Mesodermal cell (in vitro differentiated cells): ENCODE measurements around the gene NMNAT2.

Source experiments
- H3K27ac ChIP-seq: 2 replicates; pipeline ENCODE4 v1.7.0; 2013; ENCODE audit warnings: mild to moderate bottlenecking, low read depth, low read length, moderate library complexity; ENCODE audit not compliant: severe bottlenecking
- H3K36me3 ChIP-seq: 2 replicates; pipeline ENCODE4 v1.7.1; 2013; ENCODE audit warnings: mild to moderate bottlenecking, low read length, moderate library complexity; ENCODE audit not compliant: control insufficient read depth, insufficient read depth
- H3K4me1 ChIP-seq: one replicate; pipeline ENCODE4 v1.7.1; 2013; ENCODE audit warnings: mild to moderate bottlenecking, low read length; ENCODE audit not compliant: insufficient read depth, control insufficient read depth, poor library complexity, severe bottlenecking
- H3K4me3 ChIP-seq: 2 replicates; pipeline ENCODE4 v1.7.0; 2013; ENCODE audit warnings: low read length, control low read depth, mild to moderate bottlenecking; ENCODE audit not compliant: insufficient read depth, poor library complexity, severe bottlenecking; ENCODE audit errors: extremely low read depth
- H3K9me3 ChIP-seq: 2 replicates; pipeline ENCODE4 v1.7.1; 2013; ENCODE audit warnings: mild to moderate bottlenecking, low read length, moderate library complexity; ENCODE audit not compliant: control insufficient read depth
- WGBS, 2 experiments: methylation state at CpG; one replicate each; pipeline ENCODE4 v1.1.5; 2013; ENCODE audit warnings: missing lambda C conversion rate in 2 of 2; ENCODE audit not compliant: insufficient coverage in 2 of 2; 5-methylcytosine and 5-hydroxymethylcytosine counted together

NMNAT2 gene

GRCh38 chr1:183226963-183227362, 191.2 kb downstream of the NMNAT2 start:
- Histone ChIP-seq H3K4me1 (peaks cover 10% of the 10 kb centered on the region), H3K9me3 (no peaks in the 10 kb centered on the region), H3K4me3 (no peak overlapping the region), H3K36me3 (no peaks in the 10 kb centered on the region), H3K27ac (no peak overlapping the region)
- 74 to 75% methylated on average over 2 to 4 of the region's 4 CpGs for WGBS, 2 experiments

DNA sequence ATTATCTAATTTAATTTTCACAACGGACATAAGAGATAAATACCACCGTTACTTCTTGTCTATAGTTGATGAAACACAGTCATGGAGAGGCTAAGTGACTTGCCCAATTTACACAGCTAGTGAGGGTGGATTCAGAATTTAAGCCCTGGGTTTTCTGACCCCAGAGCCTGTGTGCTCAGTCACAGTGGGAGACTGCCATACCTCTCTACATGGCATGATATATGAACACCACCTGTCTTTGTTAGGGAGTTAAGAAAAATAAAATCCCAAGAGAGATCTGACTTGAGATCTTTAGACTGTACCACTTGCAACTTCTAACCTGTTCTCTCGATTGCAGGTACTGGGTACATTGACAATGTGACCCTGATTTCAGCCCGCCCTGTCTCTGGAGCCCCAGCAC, 191.8 kb downstream of the NMNAT2 start:
- Histone ChIP-seq H3K27ac (no peak overlapping the region), H3K4me3 (no peak overlapping the region), H3K9me3 (no peaks in the 10 kb centered on the region), H3K36me3 (no peaks in the 10 kb centered on the region), H3K4me1 (peaks cover 10% of the 10 kb centered on the region)
- WGBS, 2 experiments = 92 to 100% methylated on average over 2 of the region's 4 CpGs

GRCh38 chr1:183223467-183223866, 194.7 kb downstream of the NMNAT2 start:
- Histone ChIP-seq H3K27ac (no peak overlapping the region), H3K4me3 (no peak overlapping the region), H3K9me3 (no peaks in the 10 kb centered on the region), H3K36me3 (no peaks in the 10 kb centered on the region), H3K4me1 (no peaks in the 10 kb centered on the region)
- WGBS, 2 experiments = 73 to 77% methylated on average over 3 of the region's 3 CpGs

DNA sequence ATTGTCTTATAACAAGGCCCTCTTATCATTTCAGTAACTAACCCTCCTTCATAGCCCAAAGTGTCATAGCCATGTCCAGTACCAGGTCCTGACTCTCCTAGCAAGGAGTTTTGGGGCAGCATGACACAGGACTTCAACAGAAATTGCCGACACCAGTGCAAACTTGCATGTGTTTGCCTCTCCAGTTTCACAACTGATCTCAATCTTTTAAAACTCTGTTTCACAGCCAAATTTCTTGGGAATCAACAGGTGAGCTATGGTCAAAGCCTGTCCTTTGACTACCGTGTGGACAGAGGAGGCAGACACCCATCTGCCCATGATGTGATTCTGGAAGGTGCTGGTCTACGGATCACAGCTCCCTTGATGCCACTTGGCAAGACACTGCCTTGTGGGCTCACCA, 195.3 kb downstream of the NMNAT2 start:
- Histone ChIP-seq H3K27ac (no peak overlapping the region), H3K36me3 (no peaks in the 10 kb centered on the region), H3K4me3 (no peak overlapping the region), H3K9me3 (no peaks in the 10 kb centered on the region), H3K4me1 (no peaks in the 10 kb centered on the region)
- 94 to 97% methylated on average over 3 of the region's 3 CpGs for WGBS, 2 experiments

DNA sequence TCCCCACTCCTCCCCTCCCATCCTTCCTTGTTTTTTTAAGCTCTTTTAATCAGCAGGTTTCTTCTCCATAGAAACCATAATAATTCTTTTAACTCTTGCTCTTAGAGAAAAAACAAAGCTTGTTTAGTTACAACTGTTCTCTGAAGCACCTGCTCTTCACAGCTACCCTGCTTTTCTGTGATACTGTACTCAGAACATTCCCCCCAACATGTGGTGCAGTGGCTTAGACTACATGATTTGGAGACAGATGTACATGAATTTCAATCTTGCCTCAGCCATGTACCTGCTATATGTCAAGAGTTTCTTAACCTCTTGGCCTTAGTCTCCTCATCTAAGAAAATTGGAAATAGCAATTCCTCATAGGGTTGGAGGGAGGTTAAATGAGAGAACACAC, 198.6 kb downstream of the NMNAT2 start:
- Histone ChIP-seq H3K4me3 (no peak overlapping the region), H3K36me3 (no peaks in the 10 kb centered on the region), H3K4me1 (no peaks in the 10 kb centered on the region), H3K27ac (no peak overlapping the region), H3K9me3 (no peaks in the 10 kb centered on the region)

DNA sequence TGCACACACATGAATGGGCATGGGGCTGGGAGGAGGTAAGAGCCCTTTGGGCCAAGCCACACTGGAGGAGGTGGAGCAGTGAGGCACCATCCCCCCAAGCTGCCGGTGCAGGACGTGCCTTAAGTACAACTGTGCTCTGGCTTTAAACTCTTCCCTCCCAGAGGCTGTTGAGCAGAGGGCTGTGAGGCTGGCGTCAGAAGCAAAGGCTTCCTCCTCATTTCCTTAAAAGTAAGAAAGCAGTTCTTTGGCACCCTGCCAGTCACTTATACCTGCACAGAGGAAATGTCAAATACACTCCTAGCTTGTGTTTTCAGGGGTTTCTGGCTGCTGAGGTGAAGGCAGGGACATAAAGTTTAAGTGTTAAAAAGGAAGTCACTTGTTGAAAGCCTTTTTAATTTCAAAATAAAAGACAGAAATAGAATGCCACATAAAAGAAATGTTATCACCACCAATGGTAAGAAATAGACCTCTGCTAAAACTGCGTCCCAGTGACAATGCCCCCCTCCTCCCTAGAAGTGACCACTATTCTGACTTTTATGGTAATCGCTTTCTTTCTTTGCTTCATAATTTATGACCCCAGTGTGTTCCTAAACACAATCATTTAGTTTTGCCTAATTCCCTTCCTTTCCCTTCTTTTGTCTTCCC, 199.1 kb downstream of the NMNAT2 start:
- no peaks in the 10 kb centered on the region for H3K9me3 ChIP-seq
- H3K27ac ChIP-seq = no peak overlapping the region
- no peaks in the 10 kb centered on the region for H3K36me3 ChIP-seq
- H3K4me1 ChIP-seq = no peaks in the 10 kb centered on the region
- WGBS, 2 experiments = 49 to 71% methylated on average over 3 to 5 of the region's 5 CpGs
- no peak overlapping the region for H3K4me3 ChIP-seq

GRCh38 chr1:183218027-183218618, 200.1 kb downstream of the NMNAT2 start:
- H3K27ac ChIP-seq = no peak overlapping the region
- 91 to 94% methylated on average over 7 to 12 of the region's 14 CpGs for WGBS, 2 experiments

DNA sequence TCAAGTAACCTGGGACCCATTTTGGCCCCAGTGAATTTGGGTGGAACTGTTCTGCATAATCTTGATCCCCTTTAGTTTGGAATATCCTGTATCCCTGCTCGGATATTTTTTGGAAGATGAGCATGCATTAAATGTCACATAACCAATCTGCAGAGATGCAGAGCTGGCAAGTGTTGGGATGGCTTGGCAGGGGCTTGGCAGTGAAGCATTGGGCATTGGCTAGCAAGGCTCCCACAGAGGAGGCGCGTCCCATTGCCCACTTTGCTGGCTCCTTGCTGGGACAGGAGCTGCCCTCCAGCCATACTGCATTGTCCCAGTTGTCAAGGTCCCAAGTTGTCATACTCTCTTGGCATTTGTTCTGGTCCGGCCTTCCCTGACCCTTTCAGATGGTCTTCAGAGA, 202.2 kb downstream of the NMNAT2 start:
- H3K27ac ChIP-seq = no peak overlapping the region
- WGBS, 2 experiments = 89 to 90% methylated on average over 3 to 4 of the region's 4 CpGs
- no peaks in the 10 kb centered on the region for H3K4me1 ChIP-seq
- no peaks in the 10 kb centered on the region for H3K36me3 ChIP-seq
- no peak overlapping the region for H3K4me3 ChIP-seq
- H3K9me3 ChIP-seq = no peaks in the 10 kb centered on the region

More at GRCh38 chr1:183218027-183218618, 200.1 kb downstream of the NMNAT2 start:
- no peak overlapping the region for H3K4me3 ChIP-seq
- no peaks in the 10 kb centered on the region for H3K36me3 ChIP-seq
- H3K9me3 ChIP-seq = no peaks in the 10 kb centered on the region
- H3K4me1 ChIP-seq = no peaks in the 10 kb centered on the region

GRCh38 chr1:183215076-183215720, 203.0 kb downstream of the NMNAT2 start:
- Histone ChIP-seq H3K4me3 (no peak overlapping the region), H3K4me1 (no peaks in the 10 kb centered on the region), H3K36me3 (no peaks in the 10 kb centered on the region), H3K9me3 (no peaks in the 10 kb centered on the region), H3K27ac (no peak overlapping the region)
- whole genome bisulfite sequencing, 2 experiments = 83 to 89% methylated on average over 7 to 13 of the region's 13 CpGs

- H3K4me3 ChIP-seq = no peak overlapping the region
- no peak overlapping the region for H3K27ac ChIP-seq
- H3K36me3 ChIP-seq = no peaks in the 10 kb centered on the region
- no peaks in the 10 kb centered on the region for H3K4me1 ChIP-seq
- no peaks in the 10 kb centered on the region for H3K9me3 ChIP-seq
- WGBS, 2 experiments = 95 to 96% methylated on average over 3 of the region's 5 CpGs
Observed at GRCh38 chr1:183214021-183214970, 203.9 kb downstream of the NMNAT2 start.
